Measurements from ENCODE around the gene TEPSIN.

DNA sequence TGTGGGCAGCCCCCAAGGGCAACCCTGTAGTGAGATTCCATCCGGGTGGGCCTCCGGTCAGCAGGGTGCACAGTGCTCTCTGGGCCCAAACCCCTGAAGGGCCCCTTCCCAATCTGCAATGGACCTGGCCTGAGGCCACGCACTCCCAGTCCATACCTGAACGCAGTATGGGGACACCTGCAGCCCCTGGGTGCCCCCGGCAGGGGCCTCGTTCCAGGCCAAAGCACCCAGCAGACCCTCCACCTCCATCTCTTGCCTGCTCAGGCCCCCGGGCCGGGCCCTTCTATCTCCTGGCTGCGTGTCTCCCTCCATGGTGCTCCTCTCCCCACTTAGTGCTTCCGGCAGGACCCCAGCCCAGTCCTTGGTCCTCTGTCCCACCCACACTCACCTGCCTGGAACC, 55.5 kb downstream of the TEPSIN start:
- TF ChIP-seq, protein P1, sequence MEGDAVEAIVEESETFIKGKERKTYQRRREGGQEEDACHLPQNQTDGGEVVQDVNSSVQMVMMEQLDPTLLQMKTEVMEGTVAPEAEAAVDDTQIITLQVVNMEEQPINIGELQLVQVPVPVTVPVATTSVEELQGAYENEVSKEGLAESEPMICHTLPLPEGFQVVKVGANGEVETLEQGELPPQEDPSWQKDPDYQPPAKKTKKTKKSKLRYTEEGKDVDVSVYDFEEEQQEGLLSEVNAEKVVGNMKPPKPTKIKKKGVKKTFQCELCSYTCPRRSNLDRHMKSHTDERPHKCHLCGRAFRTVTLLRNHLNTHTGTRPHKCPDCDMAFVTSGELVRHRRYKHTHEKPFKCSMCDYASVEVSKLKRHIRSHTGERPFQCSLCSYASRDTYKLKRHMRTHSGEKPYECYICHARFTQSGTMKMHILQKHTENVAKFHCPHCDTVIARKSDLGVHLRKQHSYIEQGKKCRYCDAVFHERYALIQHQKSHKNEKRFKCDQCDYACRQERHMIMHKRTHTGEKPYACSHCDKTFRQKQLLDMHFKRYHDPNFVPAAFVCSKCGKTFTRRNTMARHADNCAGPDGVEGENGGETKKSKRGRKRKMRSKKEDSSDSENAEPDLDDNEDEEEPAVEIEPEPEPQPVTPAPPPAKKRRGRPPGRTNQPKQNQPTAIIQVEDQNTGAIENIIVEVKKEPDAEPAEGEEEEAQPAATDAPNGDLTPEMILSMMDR (IDR thresholded peaks at IDR 0.05): no peak
- TF ChIP-seq POLR2AphosphoS5 (IDR thresholded peaks at IDR 0.05): no peak

All from esophagus muscularis mucosa (tissue), 3 donors.